ENCODE results near the gene CELF6.
"Not testable (repeated sequence)": the region's sequence is repeated elsewhere in the genome, so short reads cannot be mapped to it uniquely, and the experiment has no call there.

The CELF6 gene

GRCh38 chr15:72315706-72316370 lies 4.1 kb downstream of the CELF6 start:
- no peak for DNase-seq (ENCODE audit: low spot score)

- no peak for DNase-seq (ENCODE audit: low spot score)
Measured at GRCh38 chr15:72313881-72314280, 6.1 kb downstream of the CELF6 start.

- DNase-seq (ENCODE audit: low spot score), result no peak
Measured at GRCh38 chr15:72313448-72313840, 6.5 kb downstream of the CELF6 start.

- DNase-seq (ENCODE audit: low spot score), result peak; percentile 90
Measured at GRCh38 chr15:72312605-72313447, 7.1 kb downstream of the CELF6 start.

GRCh38 chr15:72307026-72307425 lies 12.9 kb downstream of the CELF6 start:
- DNase-seq (ENCODE audit: low spot score), result no peak

- DNase-seq (ENCODE audit: low spot score), result no peak
Measured at GRCh38 chr15:72306211-72306785, 13.7 kb downstream of the CELF6 start.

GRCh38 chr15:72304596-72304995 lies 15.4 kb downstream of the CELF6 start:
- DNase-seq (ENCODE audit: low spot score), result no peak

GRCh38 chr15:72302955-72303354 lies 17.0 kb downstream of the CELF6 start:
- DNase-seq (ENCODE audit: low spot score), result no peak

- no peak for DNase-seq (ENCODE audit: low spot score)
Measured at GRCh38 chr15:72289597-72290325, 30.2 kb downstream of the CELF6 start.

- no peak for DNase-seq (ENCODE audit: low spot score)
Measured at GRCh38 chr15:72288796-72289596, 31.0 kb downstream of the CELF6 start.

- DNase-seq (ENCODE audit: low spot score), result peak; percentile 36
Measured at GRCh38 chr15:72285927-72286516, 33.9 kb downstream of the CELF6 start.

GRCh38 chr15:72285402-72285801 lies 34.6 kb downstream of the CELF6 start:
- DNase-seq (ENCODE audit: low spot score), result no peak

- DNase-seq (ENCODE audit: low spot score), result no peak
Measured at GRCh38 chr15:72284781-72285180, 35.2 kb downstream of the CELF6 start.

- no peak for DNase-seq (ENCODE audit: low spot score)
Measured at GRCh38 chr15:72281713-72282112, 38.2 kb downstream of the CELF6 start.

- DNase-seq (ENCODE audit: low spot score), result no peak
Measured at GRCh38 chr15:72280751-72281150, 39.2 kb downstream of the CELF6 start.

- DNase-seq (ENCODE audit: low spot score), result no peak
Measured at GRCh38 chr15:72278737-72279136, 41.2 kb downstream of the CELF6 start.

- no peak for DNase-seq (ENCODE audit: low spot score)
Measured at GRCh38 chr15:72276326-72276700, 43.6 kb downstream of the CELF6 start.

GRCh38 chr15:72275635-72276325 lies 44.2 kb downstream of the CELF6 start:
- DNase-seq (ENCODE audit: low spot score), result not testable (repeated sequence)

GRCh38 chr15:72272997-72273352 lies 47.0 kb downstream of the CELF6 start:
- no peak for DNase-seq (ENCODE audit: low spot score)

GRCh38 chr15:72272213-72272996 lies 47.6 kb downstream of the CELF6 start, which contains the start of gene PARP6:
TSS of gene PARP6 (minus strand) at chr15:72272554. CDS start at chr15:72267477, 5,077 bp downstream.
- peak; percentile 100 for DNase-seq (ENCODE audit: low spot score)

Data from GM03348 (cell line).